Measurements from ENCODE around the gene SLC25A25. TPM values are rescaled to one million over a fixed set of nuclear protein-coding genes. Genes with fewer than 3 reads are reported as not detected.

Gene SLC25A25
- total RNA-seq, 2 donors from 2014 or later: 12.9 to 13.1 TPM

GRCh38 chr9:128115187-128116103 lies 47.4 kb downstream of the SLC25A25 start:
- H3K27ac Mint-ChIP-seq: no peak overlapping the region

DNA sequence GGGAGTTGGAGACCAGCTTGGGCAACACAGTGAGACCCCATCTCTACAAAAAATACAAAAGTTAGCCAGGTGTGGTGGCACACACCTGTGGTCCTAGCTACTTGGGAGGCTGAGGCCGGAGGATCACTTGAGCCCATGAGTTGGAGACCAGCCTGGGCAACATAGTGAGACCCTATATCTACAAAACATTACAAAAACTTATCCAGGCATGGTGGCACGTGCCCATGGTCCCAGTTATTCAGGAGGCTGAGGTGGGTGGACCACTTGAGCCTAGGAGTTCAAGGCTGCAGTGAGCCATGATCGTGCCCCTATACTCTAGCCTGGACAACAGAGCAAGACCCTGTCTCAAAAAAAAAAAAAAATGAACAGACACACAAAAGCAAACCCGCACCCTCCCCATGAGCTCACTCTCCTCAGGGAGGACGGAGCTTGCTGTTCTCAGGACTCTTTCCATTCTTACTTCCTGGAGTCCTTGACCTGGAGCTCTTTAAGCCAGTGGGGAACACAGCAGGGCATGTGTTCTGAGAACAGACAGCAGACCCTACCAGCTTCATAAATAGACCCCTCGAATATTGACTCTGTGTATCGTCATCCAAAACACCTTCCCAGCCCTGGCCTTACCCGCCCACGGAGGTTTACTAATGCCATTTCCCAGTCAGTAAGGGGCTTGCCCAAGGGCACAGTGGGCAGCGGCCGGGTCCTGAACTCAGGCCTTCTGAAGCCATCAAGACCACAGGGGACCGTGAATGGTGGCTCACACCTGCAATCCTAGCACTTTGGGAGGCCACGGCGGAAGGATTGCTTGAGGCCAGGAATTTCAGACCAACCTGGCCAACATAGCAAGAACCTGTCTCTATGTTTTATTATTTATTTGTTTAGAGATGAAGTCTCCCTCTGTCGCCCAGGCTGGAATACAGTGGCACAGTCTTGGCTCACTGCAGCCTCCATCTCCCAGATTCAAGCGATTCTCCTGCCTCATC lies 48.4 kb downstream of the SLC25A25 start:
- H3K4me1 ChIP-seq (ENCODE audit: control insufficient read depth, insufficient read depth, low read length): no peaks in the 10 kb centered on the region
- H3K27me3 Mint-ChIP-seq (ENCODE audit: insufficient read depth): no peaks in the 10 kb centered on the region
- no peak overlapping the region for H3K9ac ChIP-seq (ENCODE audit: extremely low read depth, low read length, poor library complexity, severe bottlenecking)
- H3K9me3 ChIP-seq (ENCODE audit: control insufficient read depth, low read length): peaks cover 7% of the 10 kb centered on the region
- DNase-seq: peak; percentile 39
- H3K27me3 ChIP-seq (ENCODE audit: control insufficient read depth, insufficient read depth, low read length, poor library complexity, severe bottlenecking): no peaks in the 10 kb centered on the region
- TF ChIP-seq CTCF (conservative IDR thresholded peaks at IDR 0.05): no peak
- H3K36me3 ChIP-seq (ENCODE audit: control insufficient read depth, insufficient read depth, low read length): peaks cover 27% of the 10 kb centered on the region
- H3K27ac Mint-ChIP-seq: no peak overlapping the region
- peaks cover 4% of the 10 kb centered on the region for H3K9me3 Mint-ChIP-seq
- 93 to 95% methylated on average over 9 to 16 of the region's 16 CpGs for WGBS, 2 experiments (ENCODE audit: insufficient coverage in 1 of 2, insufficient read length in 1 of 2)
- H3K36me3 Mint-ChIP-seq (ENCODE audit: low read depth): peaks cover 21% of the 10 kb centered on the region
- no peak overlapping the region for H3K27ac ChIP-seq (ENCODE audit: low read depth, low read length)
- no peak overlapping the region for H3K4me3 Mint-ChIP-seq
- no peak overlapping the region for H3K4me3 ChIP-seq (ENCODE audit: low read length)
- no peaks in the 10 kb centered on the region for H3K4me1 Mint-ChIP-seq

More at GRCh38 chr9:128115187-128116103, 47.4 kb downstream of the SLC25A25 start:
- Histone ChIP-seq H3K36me3 (ENCODE audit: control insufficient read depth, insufficient read depth, low read length) (peaks cover 30% of the 10 kb centered on the region), H3K27me3 (ENCODE audit: control insufficient read depth, insufficient read depth, low read length, poor library complexity, severe bottlenecking) (no peaks in the 10 kb centered on the region), H3K27ac (ENCODE audit: low read depth, low read length) (no peak overlapping the region), H3K9me3 (ENCODE audit: control insufficient read depth, low read length) (peaks cover 7% of the 10 kb centered on the region), H3K4me3 (ENCODE audit: low read length) (no peak overlapping the region), H3K9ac (ENCODE audit: extremely low read depth, low read length, poor library complexity, severe bottlenecking) (no peak overlapping the region), H3K4me1 (ENCODE audit: control insufficient read depth, insufficient read depth, low read length) (no peaks in the 10 kb centered on the region)
- 90 to 92% methylated on average over 15 to 26 of the region's 26 CpGs for WGBS, 2 experiments (ENCODE audit: insufficient coverage in 1 of 2, insufficient read length in 1 of 2)
- TF ChIP-seq CTCF (conservative IDR thresholded peaks at IDR 0.05): no peak
- peaks cover 3% of the 10 kb centered on the region for H3K4me1 Mint-ChIP-seq
- H3K4me3 Mint-ChIP-seq: no peak overlapping the region
- no peaks in the 10 kb centered on the region for H3K27me3 Mint-ChIP-seq (ENCODE audit: insufficient read depth)
- H3K9me3 Mint-ChIP-seq: peaks cover 4% of the 10 kb centered on the region
- peaks cover 23% of the 10 kb centered on the region for H3K36me3 Mint-ChIP-seq (ENCODE audit: low read depth)
- DNase-seq: peak; percentile 41

All from endodermal cell (in vitro differentiated cells).